ENCODE results near the gene CCDC85B. TPM values are rescaled to one million over a fixed set of nuclear protein-coding genes. Genes with fewer than 3 reads are reported as not detected.

The CCDC85B gene
- total RNA-seq, 2 experiments from 2014 or later, result 68.8 to 72.4 TPM

DNA sequence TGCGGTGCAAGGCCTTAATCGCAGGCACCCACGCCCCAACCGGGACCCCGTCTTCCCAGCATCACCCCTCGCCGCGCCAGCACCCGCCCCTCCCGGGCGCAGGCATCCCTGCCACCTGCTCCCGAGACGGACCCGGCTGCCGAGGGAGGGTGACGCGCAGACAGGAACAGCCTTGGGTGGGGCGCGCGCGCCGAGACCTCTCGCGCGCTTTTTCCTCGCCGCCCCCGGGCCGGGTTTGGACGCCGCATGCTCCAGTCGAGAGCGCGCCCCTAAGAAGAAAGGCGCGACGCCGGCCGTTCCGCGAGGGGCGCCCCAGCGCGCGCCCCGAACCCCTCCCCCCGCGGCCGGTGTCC, 33.0 kb upstream of the CCDC85B start:
- intact Hi-C loops (cut with micrococcal nuclease), result no loop called here
- peak; percentile 64 for DNase-seq
- peak overlapping the region; percentile 78 for H3K27ac Mint-ChIP-seq
- no peaks in the 10 kb centered on the region for H3K9me3 Mint-ChIP-seq
- peak overlapping the region; percentile 88 for H3K4me3 Mint-ChIP-seq
- ATAC-seq, result no peak
- POLR2A ChIA-PET, result interaction anchor here (0.9 to 29.8 kb wide), 5 partner anchors 11 to 285 kb away, joined by 3 to 560 read pairs (median 6); partner anchors contain the start of genes CCDC85B, CTSW, EFEMP2 and FIBP
- H3K27me3 Mint-ChIP-seq, result no peaks in the 10 kb centered on the region
- CTCF ChIA-PET, result interaction anchor here (0.6 to 12.3 kb wide), 5 partner anchors 30 to 145 kb away, joined by 3 to 283 read pairs (median 4); partner anchors contain the start of genes AP5B1, CCDC85B, FIBP and KAT5
- TF ChIP-seq, protein P1, sequence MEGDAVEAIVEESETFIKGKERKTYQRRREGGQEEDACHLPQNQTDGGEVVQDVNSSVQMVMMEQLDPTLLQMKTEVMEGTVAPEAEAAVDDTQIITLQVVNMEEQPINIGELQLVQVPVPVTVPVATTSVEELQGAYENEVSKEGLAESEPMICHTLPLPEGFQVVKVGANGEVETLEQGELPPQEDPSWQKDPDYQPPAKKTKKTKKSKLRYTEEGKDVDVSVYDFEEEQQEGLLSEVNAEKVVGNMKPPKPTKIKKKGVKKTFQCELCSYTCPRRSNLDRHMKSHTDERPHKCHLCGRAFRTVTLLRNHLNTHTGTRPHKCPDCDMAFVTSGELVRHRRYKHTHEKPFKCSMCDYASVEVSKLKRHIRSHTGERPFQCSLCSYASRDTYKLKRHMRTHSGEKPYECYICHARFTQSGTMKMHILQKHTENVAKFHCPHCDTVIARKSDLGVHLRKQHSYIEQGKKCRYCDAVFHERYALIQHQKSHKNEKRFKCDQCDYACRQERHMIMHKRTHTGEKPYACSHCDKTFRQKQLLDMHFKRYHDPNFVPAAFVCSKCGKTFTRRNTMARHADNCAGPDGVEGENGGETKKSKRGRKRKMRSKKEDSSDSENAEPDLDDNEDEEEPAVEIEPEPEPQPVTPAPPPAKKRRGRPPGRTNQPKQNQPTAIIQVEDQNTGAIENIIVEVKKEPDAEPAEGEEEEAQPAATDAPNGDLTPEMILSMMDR (IDR thresholded peaks at IDR 0.05), result no peak
- H3K4me1 Mint-ChIP-seq (ENCODE audit: low read depth), result peaks cover 41% of the 10 kb centered on the region
- H3K36me3 Mint-ChIP-seq (ENCODE audit: low read depth), result peaks cover 66% of the 10 kb centered on the region

DNA sequence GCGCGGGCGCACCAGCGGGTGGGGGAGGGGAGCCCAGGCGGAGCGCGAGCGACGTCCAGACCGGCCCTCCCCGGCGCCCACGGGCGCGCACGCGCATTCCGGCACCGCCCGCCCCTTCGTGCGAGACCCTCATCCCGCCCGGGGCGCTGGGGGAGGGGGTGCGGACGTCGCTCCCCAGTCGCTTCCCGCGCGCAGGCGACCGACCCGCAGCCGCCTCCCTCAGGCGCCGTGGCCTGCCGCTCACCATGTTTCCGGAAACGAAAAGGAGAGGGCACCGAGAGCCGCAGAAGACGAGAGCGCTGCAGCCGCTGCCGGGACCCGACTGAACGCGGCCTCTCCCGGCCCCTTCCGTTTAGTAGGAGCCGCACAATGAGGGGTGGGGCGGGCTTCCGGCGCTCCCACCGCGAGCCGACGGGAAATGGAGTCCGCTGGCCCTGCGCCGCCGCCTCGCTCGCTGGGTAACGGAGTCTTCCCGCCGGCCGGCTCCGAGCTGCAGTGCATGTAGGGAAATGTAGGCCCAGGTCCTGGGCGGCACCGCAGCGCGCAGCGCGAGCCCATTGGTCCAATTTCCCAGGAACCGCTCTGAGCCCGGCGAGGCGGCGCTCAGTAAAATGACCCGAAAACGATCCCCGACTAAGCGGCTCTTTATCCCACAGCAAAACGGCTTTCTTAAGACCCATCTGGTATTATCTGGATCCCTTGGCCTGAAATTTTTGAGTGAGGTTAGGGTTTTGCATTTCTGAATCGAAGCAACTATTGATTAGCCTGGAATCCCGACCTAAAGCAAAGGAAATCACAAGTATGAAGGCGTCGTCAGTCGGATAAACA, 32.4 kb upstream of the CCDC85B start, which contains the start of gene CFL1:
TSS of gene CFL1 (minus strand) at position 328 of the 828 bp plus-strand sequence. CDS start at position 247, 81 bp downstream.
- Mint-ChIP-seq H3K27me3 (no peaks in the 10 kb centered on the region), H3K9me3 (no peaks in the 10 kb centered on the region), H3K36me3 (ENCODE audit: low read depth) (peaks cover 65% of the 10 kb centered on the region), H3K4me1 (ENCODE audit: low read depth) (peaks cover 45% of the 10 kb centered on the region), H3K27ac (peak within 1 kb of the TSS; percentile 99), H3K4me3 (peak within 1 kb of the TSS; percentile 90)
- intact Hi-C loops (cut with micrococcal nuclease), result no loop called here
- DNase-seq (peak; percentile 98), ATAC-seq (peak; percentile 69)
- ChIA-PET CTCF (interaction anchor here (0.7 to 12.3 kb wide), 7 partner anchors 12 to 146 kb away, joined by 3 to 283 read pairs (median 4); partner anchors contain the start of genes CCDC85B, FIBP and KAT5), POLR2A (interaction anchor here (0.7 to 29.8 kb wide), 12 partner anchors 9 to 434 kb away, joined by 3 to 560 read pairs (median 4); partner anchors contain the start of genes CCDC85B, CTSW, EFEMP2 and FIBP)
- TF ChIP-seq, protein P1 (IDR thresholded peaks at IDR 0.05), result no peak

DNA sequence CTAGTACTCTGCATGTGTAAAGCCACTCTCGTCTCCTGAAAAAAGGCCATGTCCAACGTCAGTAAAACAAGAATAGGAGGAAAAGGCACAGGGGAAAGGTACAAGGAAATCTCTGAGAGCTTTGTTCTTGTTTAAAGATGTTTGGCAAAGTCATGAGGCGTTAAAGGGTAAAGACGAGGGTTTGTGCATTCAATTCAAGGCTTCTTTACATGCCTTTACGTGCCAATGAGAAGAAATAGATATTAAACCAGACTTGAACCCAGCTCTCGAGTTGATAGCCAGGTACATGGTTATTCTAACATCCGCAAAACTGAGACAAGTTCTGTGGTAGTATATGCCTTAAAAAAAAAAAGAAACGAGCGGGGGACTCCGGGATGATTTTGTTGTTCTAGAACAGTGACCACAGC, 31.8 kb upstream of the CCDC85B start:
- no peak for ATAC-seq
- CTCF ChIA-PET, result interaction anchor here (0.7 to 12.3 kb wide), 12 partner anchors 12 to 146 kb away, joined by 3 to 283 read pairs (median 4); partner anchors contain the start of genes CCDC85B, CTSW, FIBP and KAT5
- TF ChIP-seq, protein P1 (IDR thresholded peaks at IDR 0.05), result no peak
- Mint-ChIP-seq H3K27me3 (no peaks in the 10 kb centered on the region), H3K4me1 (ENCODE audit: low read depth) (peaks cover 39% of the 10 kb centered on the region), H3K4me3 (peak overlapping the region; percentile 90), H3K27ac (peak overlapping the region; percentile 99), H3K36me3 (ENCODE audit: low read depth) (peaks cover 65% of the 10 kb centered on the region), H3K9me3 (no peaks in the 10 kb centered on the region)
- intact Hi-C loops (cut with micrococcal nuclease), result no loop called here
- POLR2A ChIA-PET, result interaction anchor here (0.7 to 29.8 kb wide), 12 partner anchors 9 to 435 kb away, joined by 3 to 560 read pairs (median 4); partner anchors contain the start of genes CCDC85B, CTSW, EFEMP2 and FAM89B
- DNase-seq, result no peak

DNA sequence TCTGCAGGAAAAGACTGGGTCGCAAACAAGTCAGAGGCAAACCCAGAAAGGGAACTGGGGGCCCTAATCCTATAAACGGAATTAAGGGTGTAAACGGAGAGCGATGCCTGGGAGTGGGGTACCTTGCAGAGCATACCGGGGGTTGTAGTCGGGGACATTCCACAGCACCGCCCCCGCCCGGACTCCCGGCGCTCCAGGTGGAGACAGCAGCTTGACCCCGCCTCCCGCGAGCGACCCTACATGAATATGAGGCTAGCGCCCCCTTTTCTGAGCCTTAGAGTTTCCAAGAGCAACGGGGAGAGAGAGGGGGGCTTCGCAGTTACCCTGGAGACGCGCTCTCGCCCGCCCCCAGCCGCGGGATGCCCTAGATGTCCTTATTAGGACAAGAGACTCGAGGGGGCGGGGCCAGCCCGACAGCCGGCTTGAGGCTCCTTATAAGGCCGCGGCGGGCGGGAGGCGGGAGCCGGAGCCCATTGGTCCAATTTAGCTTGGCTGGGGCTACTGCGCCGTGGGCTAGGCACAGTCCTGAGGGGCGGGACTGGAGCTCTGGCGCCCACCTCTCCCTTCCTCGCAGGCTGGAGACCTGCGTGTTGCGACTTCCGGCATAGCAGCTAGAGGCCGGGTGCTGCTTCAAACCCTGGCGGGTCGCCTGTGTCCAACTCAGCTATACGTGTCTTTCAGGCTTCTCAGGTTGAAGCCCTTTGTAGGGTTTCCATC, 31.2 kb upstream of the CCDC85B start:
- Mint-ChIP-seq H3K9me3 (no peaks in the 10 kb centered on the region), H3K27ac (peak overlapping the region; percentile 99), H3K36me3 (ENCODE audit: low read depth) (peaks cover 62% of the 10 kb centered on the region), H3K4me1 (ENCODE audit: low read depth) (peaks cover 37% of the 10 kb centered on the region), H3K4me3 (peak overlapping the region; percentile 90), H3K27me3 (no peaks in the 10 kb centered on the region)
- ATAC-seq, result peak; percentile 72
- TF ChIP-seq, protein P1 (IDR thresholded peaks at IDR 0.05), result no peak
- POLR2A ChIA-PET, result interaction anchor here (0.6 to 29.8 kb wide), 18 partner anchors 7 to 359 kb away, joined by 3 to 560 read pairs (median 3); partner anchors contain the start of genes BANF1, CCDC85B, CTSW and EFEMP2
- CTCF ChIA-PET, result interaction anchor here (0.7 to 12.3 kb wide), 28 partner anchors 11 to 456 kb away, joined by 3 to 283 read pairs (median 4); partner anchors contain the start of genes AP5B1, BANF1, CCDC85B and CTSW
- intact Hi-C loops (cut with micrococcal nuclease), result no loop called here
- DNase-seq, result peak; percentile 100

All from activated CD8-positive, alpha-beta T cell treated with anti-CD3 and anti-CD28 coated beads for 36 hours (primary cell).